Keratinocyte (primary cell): ENCODE measurements around the gene SIPA1L3. TPM values are rescaled to one million over a fixed set of nuclear protein-coding genes. Genes with fewer than 3 reads are reported as not detected.

Experiments used
- DNase-seq: peaks from one replicate; pipeline ENCODE4 v3.0.0-alpha.2; 2011; ENCODE audit warnings: low read depth, missing footprints, low spot score
- FAIRE-seq: peaks from 2 replicates; lab custom pipeline; 2011; peaks lifted over from hg19 to GRCh38; lab: Jason Lieb, UNC
- H2AFZ ChIP-seq: 2 replicates; pipeline ENCODE4 v1.6.0; 2012; ENCODE audit warnings: low read length, control low read depth, inconsistent platforms; ENCODE audit not compliant: control insufficient read depth
- H3K27ac ChIP-seq: 2 replicates; pipeline ENCODE4 v1.5.1; 2011; ENCODE audit warnings: low read length; ENCODE audit not compliant: control insufficient read depth, insufficient read depth
- H3K27me3 ChIP-seq: 3 replicates; pipeline ENCODE4 v1.6.0; 2011; ENCODE audit warnings: low read length; ENCODE audit not compliant: control insufficient read depth, insufficient read depth; ENCODE audit errors: extremely low read depth
- H3K36me3 ChIP-seq, 2 experiments: 2 replicates in 1 of 2; 3 replicates in 1 of 2; pipeline ENCODE4 v1.5.1; 2011; ENCODE audit warnings: low read length in 2 of 2, mild to moderate bottlenecking in 1 of 2; ENCODE audit not compliant: control insufficient read depth in 2 of 2, insufficient read depth in 2 of 2; ENCODE audit errors: extremely low read depth in 1 of 2
- H3K4me1 ChIP-seq: 3 replicates; pipeline ENCODE4 v1.5.1; 2011; ENCODE audit warnings: low read length; ENCODE audit not compliant: control insufficient read depth, insufficient read depth; ENCODE audit errors: extremely low read depth
- H3K4me2 ChIP-seq: 3 replicates; pipeline ENCODE4 v1.6.0; 2011; ENCODE audit warnings: low read depth, low read length; ENCODE audit not compliant: control insufficient read depth, insufficient read depth; ENCODE audit errors: extremely low read depth
- H3K4me3 ChIP-seq, 3 experiments: fragments of 200-600 bp in 1 of 3; sonication (generic) in 1 of 3; 2 replicates in 2 of 3; 3 replicates in 1 of 3; pipeline ENCODE4 v1.5.1; 2011 to 2016; ENCODE audit warnings: low read length in 3 of 3, mild to moderate bottlenecking in 3 of 3, control low read depth in 2 of 3, inconsistent platforms in 1 of 3, low read depth in 1 of 3, mixed read lengths in 1 of 3, mixed run types in 1 of 3, moderate library complexity in 1 of 3; ENCODE audit not compliant: control insufficient read depth in 2 of 3, insufficient read depth in 2 of 3; ENCODE audit errors: extremely low read depth in 1 of 3
- H3K79me2 ChIP-seq: 2 replicates; pipeline ENCODE4 v1.6.0; 2012; ENCODE audit warnings: low read length; ENCODE audit not compliant: control insufficient read depth, insufficient read depth
- H3K9ac ChIP-seq: 3 replicates; pipeline ENCODE4 v1.6.0; 2011; ENCODE audit warnings: low read length; ENCODE audit not compliant: control insufficient read depth, insufficient read depth; ENCODE audit errors: extremely low read depth
- H3K9me1 ChIP-seq: 3 replicates; pipeline ENCODE4 v1.6.0; 2011; ENCODE audit warnings: low read length; ENCODE audit not compliant: control insufficient read depth, insufficient read depth; ENCODE audit errors: extremely low read depth
- H3K9me3 ChIP-seq: 2 replicates; pipeline ENCODE4 v1.5.1; 2012; ENCODE audit warnings: low read depth, low read length; ENCODE audit not compliant: control insufficient read depth
- H4K20me1 ChIP-seq: 3 replicates; pipeline ENCODE4 v1.6.0; 2011; ENCODE audit warnings: low read length; ENCODE audit not compliant: control insufficient read depth, insufficient read depth; ENCODE audit errors: extremely low read depth
- EZH2 ChIP-seq: IDR thresholded peaks from one replicate; pipeline ENCODE4 v1.6.1; 2012; ENCODE audit warnings: inconsistent platforms, mild to moderate bottlenecking, low read length, moderate library complexity
- dilution Hi-C: fragments of 300-500 bp; cut with MboI; formaldehyde crosslinking; loops from one replicate; pipeline ENCODE4 v1.7.0; 2020; ENCODE audit warnings: low sequenced_read_pairs; ENCODE audit not compliant: extremely low pct_ligation_motif_present
- polyA plus RNA-seq, 5 experiments: library from polyadenylated mRNA; depleted of rRNA in 3 of 5; stranded (reverse) in 3 of 5; stranded (forward) in 1 of 5; unstranded in 1 of 5; fragments of >200 nt; gene quantifications; 1 replicate in 1 of 5; 2 replicates in 3 of 5; 3 replicates in 1 of 5; pipeline versions ENCODE4 v1.2.1 to v1.2.3, GENCODE V29; 2011 to 2012; ENCODE audit warnings: missing spikeins in 2 of 5, low read depth in 1 of 5, low replicate concordance in 1 of 5
- TF ChIP-seq, protein P1 (sequence below), 3 experiments: IDR thresholded peaks in 1 of 3; conservative IDR thresholded peaks in 1 of 3; optimal IDR thresholded peaks in 1 of 3; 2 replicates in 2 of 3; 3 replicates in 1 of 3; pipeline versions ENCODE3 to v1.5.1; 2011; ENCODE audit warnings: low read length in 3 of 3, mild to moderate bottlenecking in 3 of 3, moderate library complexity in 2 of 3, control low read depth in 1 of 3, inconsistent platforms in 1 of 3; ENCODE audit not compliant: insufficient read depth in 2 of 3; ENCODE audit errors: extremely low read depth in 1 of 3

SIPA1L3 gene
- polyA plus RNA-seq, 1 donor (not counting 4 experiments of a cell fraction or from before 2014, with no cell fraction given) = 8.0 TPM

DNA sequence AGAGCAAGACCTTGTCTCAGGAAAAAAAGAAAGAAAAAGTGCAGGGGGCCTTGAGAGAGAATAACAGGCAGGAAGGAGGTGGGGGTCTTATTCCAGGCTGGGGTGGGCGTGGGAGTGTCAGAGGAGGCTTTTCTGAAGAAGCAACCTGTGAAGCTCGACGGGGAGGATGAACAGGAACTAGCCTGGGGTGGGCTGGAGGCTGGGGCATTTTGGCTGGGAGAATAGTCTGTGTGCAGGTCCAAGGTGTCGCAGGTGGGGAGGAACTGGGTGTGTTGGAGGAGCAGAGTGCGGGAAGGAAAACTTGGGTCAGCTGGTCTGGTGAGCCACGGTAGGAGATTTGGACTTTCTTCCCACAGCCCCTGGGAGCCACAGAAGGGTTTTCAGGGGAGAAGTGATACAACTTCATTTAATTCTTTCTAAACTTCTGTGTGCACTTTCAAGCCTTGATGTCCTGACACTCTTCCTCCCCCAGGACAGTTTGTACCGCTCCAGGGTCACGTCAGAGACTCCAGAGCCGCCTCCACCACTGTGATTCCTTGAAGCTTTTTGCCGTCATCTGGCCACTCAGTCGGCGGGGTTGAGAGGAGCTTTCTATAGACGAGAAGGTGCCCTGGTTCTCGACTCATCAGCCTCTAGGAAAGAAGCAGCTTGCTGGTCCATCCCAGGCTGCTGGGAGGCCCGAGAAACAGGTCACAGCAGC is 138.7 kb downstream of the SIPA1L3 start:
- Histone ChIP-seq H3K9me1 (peaks cover 3% of the 10 kb centered on the region), H3K9me3 (no peaks in the 10 kb centered on the region), H3K9ac (no peak overlapping the region), H3K27me3 (no peaks in the 10 kb centered on the region), H3K79me2 (peaks cover 3% of the 10 kb centered on the region), H3K4me1 (no peaks in the 10 kb centered on the region), H2AFZ (no peak overlapping the region), H3K4me3 (no peak overlapping the region), H4K20me1 (no peaks in the 10 kb centered on the region), H3K36me3 (peaks cover 0 to 1% of the 10 kb centered on the region in 2 experiments), H3K27ac (no peak overlapping the region), H3K4me2 (no peak overlapping the region)
- FAIRE-seq = no peak
- TF ChIP-seq, protein P1, sequence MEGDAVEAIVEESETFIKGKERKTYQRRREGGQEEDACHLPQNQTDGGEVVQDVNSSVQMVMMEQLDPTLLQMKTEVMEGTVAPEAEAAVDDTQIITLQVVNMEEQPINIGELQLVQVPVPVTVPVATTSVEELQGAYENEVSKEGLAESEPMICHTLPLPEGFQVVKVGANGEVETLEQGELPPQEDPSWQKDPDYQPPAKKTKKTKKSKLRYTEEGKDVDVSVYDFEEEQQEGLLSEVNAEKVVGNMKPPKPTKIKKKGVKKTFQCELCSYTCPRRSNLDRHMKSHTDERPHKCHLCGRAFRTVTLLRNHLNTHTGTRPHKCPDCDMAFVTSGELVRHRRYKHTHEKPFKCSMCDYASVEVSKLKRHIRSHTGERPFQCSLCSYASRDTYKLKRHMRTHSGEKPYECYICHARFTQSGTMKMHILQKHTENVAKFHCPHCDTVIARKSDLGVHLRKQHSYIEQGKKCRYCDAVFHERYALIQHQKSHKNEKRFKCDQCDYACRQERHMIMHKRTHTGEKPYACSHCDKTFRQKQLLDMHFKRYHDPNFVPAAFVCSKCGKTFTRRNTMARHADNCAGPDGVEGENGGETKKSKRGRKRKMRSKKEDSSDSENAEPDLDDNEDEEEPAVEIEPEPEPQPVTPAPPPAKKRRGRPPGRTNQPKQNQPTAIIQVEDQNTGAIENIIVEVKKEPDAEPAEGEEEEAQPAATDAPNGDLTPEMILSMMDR (optimal IDR thresholded peaks at IDR 0.05 in 1 of 3, IDR thresholded peaks at IDR 0.05 in 1 of 3, conservative IDR thresholded peaks at IDR 0.05 in 1 of 3; ENCODE audit: extremely low read depth in 1 of 3, insufficient read depth in 2 of 3, low read length in 3 of 3) = no peak
- no peak for TF ChIP-seq EZH2
- no peak for DNase-seq
- dilution Hi-C loops = no loop called here

DNA sequence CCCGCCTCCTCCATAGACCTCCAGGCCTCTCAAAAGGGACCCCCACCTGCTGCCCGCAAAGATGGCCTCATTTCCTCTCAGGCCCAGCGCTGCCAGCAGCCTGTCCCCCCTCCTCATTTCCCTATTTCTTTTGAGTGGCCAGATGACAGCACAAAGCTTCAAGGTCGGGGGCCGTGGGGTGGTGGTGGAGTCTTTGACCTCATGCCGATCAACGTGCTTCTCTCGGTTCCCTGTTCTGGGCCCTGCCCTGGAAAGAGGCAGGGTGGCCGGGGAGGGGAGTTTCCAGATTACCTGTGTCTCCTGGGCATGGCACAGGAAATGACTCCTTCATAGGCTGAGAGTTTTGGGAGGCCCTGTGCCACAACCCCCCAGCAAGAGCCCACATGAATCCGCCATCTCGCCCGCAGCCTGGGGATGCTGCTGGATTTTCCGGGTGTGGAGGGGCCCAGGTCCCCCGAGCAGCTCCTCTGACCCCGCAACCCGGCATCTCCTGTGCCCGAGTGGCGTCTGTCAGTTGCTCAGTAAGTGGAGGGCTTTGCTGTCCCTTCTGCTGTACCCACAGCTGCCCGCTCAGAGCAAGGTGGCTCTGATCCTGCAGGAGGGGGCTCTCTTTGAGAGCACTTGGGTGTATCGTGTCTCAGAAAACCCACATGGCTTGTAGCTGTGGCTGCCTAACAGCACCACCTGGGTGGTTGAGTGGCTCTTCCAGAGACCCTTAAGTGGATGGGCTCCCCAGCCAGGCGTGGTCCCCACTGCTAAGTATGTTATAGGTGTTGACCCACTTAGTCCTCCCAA is 139.4 kb downstream of the SIPA1L3 start:
- no peak for FAIRE-seq
- TF ChIP-seq, protein P1 (optimal IDR thresholded peaks at IDR 0.05 in 1 of 3, IDR thresholded peaks at IDR 0.05 in 1 of 3, conservative IDR thresholded peaks at IDR 0.05 in 1 of 3; ENCODE audit: extremely low read depth in 1 of 3, insufficient read depth in 2 of 3, low read length in 3 of 3) = no peak
- no peak for TF ChIP-seq EZH2
- dilution Hi-C loops = no loop called here

More for the DNA sequence above, 139.4 kb downstream of the SIPA1L3 start:
- DNase-seq = no peak
- peaks cover 3% of the 10 kb centered on the region for H3K79me2 ChIP-seq
- H3K4me1 ChIP-seq = no peaks in the 10 kb centered on the region
- no peaks in the 10 kb centered on the region for H3K9me3 ChIP-seq
- H3K9me1 ChIP-seq = peaks cover 3% of the 10 kb centered on the region
- H3K36me3 ChIP-seq = peaks cover 0 to 1% of the 10 kb centered on the region in 2 experiments
- no peak overlapping the region for H3K4me2 ChIP-seq
- no peak overlapping the region for H2AFZ ChIP-seq
- H3K4me3 ChIP-seq = no peak overlapping the region
- no peaks in the 10 kb centered on the region for H3K27me3 ChIP-seq
- H4K20me1 ChIP-seq = no peaks in the 10 kb centered on the region
- no peak overlapping the region for H3K27ac ChIP-seq
- H3K9ac ChIP-seq = no peak overlapping the region
